Measurements from ENCODE around the gene TBC1D4. TPM values are rescaled to one million over a fixed set of nuclear protein-coding genes. Genes with fewer than 3 reads are reported as not detected.
A peak's percentile ranks its signal among the peaks of the same experiment; 100 is the strongest.

Gene TBC1D4
- total RNA-seq, 2 donors from 2014 or later = 16.7 to 27.9 TPM

DNA sequence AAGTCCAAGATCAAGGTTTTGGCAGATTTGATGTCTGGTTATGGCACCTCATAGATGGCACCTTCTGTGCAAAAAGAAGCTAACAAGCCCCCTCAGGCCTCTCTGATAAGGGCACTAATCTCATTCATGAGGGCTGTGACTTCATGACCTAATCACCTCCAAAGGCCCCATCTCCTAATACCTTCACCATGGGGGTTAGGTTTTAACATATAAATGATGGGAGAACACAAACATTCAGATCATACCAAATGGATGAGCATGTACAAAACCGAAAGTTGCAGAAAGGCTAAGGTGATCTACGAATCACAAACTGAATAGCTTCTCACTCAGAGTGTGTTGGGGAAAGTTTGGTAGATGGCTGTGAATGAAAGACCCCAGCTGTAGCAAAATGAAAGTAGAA is 217.4 kb downstream of the TBC1D4 start:
- Histone ChIP-seq H3K4me1 (no peaks in the 10 kb centered on the region), H3K9ac (ENCODE audit: low read depth in 2 of 2, low read length in 2 of 2) (no peak overlapping the region), H3K27me3 (no peaks in the 10 kb centered on the region), H3K4me3 (no peak overlapping the region), H3K9me3 (no peaks in the 10 kb centered on the region), H3K36me3 (no peaks in the 10 kb centered on the region), H3K27ac (no peak overlapping the region)
- DNase-seq = no peak
- intact Hi-C loops (cut with DNase I) = no loop called here
- TF ChIP-seq, protein P1, sequence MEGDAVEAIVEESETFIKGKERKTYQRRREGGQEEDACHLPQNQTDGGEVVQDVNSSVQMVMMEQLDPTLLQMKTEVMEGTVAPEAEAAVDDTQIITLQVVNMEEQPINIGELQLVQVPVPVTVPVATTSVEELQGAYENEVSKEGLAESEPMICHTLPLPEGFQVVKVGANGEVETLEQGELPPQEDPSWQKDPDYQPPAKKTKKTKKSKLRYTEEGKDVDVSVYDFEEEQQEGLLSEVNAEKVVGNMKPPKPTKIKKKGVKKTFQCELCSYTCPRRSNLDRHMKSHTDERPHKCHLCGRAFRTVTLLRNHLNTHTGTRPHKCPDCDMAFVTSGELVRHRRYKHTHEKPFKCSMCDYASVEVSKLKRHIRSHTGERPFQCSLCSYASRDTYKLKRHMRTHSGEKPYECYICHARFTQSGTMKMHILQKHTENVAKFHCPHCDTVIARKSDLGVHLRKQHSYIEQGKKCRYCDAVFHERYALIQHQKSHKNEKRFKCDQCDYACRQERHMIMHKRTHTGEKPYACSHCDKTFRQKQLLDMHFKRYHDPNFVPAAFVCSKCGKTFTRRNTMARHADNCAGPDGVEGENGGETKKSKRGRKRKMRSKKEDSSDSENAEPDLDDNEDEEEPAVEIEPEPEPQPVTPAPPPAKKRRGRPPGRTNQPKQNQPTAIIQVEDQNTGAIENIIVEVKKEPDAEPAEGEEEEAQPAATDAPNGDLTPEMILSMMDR (IDR thresholded peaks at IDR 0.05) = no peak

DNA sequence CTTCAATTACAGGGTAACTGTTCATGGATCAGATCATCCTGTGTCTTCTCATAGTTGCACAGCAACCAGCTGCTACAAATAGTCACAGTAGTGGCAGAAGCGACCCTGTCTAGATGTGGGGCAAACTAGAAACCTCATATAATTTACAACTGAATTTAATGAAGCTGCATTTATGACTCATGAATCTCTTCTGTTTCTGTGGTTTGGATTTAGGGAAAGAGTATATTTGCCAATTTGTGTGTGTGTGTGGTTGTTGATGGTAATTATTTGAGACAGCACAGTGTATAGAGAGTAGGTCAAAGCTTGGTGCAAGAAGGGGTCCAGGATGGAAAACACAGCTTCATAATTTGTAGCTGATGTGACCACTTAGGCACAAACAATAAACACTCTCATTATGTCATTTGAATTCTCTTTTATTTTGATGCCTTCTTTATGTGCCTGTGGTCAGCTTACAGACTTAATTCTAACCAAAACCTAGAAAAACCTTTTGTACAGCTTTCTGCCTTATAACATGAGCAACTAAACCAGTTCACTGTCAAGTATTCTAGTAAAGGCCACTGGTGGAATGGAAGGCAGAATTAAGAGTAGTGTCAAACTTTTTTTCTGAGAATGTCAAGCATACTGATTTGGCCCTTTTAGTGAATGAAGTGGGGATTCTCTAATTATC is 218.1 kb downstream of the TBC1D4 start:
- Histone ChIP-seq H3K27ac (no peak overlapping the region), H3K9ac (ENCODE audit: low read depth in 2 of 2, low read length in 2 of 2) (no peak overlapping the region), H3K9me3 (no peaks in the 10 kb centered on the region), H3K27me3 (no peaks in the 10 kb centered on the region), H3K4me3 (no peak overlapping the region), H3K4me1 (no peaks in the 10 kb centered on the region), H3K36me3 (no peaks in the 10 kb centered on the region)
- TF ChIP-seq, protein P1 (IDR thresholded peaks at IDR 0.05) = no peak
- no peak for DNase-seq
- intact Hi-C loops (cut with DNase I) = no loop called here

DNA sequence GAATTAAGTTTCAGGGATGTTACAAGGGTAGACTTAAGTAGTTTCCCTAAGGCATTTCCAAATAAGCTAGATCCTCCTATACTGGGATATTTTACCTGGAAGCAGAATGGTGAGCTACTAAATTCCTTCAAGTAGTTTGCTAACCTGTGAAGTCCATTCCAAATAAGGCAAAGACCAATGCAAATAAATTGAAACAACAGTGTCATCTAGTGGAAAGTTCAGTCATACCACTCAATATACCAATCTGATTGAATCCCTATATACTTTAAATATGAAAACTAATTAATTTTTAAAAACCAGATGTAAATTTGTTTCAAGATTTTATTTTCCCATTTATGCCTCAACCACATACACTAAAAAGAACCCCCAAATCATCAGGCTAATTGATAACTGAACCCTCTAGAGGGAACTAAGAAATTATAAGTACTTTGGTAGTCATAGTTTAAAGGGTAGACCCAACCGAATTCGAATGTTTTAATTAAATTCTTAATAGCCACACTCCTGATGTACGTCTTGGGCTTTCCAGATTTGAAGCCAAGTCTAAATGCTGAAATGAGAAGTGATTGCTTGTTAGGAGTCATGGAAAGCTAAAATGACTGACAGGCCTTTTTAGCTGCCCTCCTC is 223.7 kb downstream of the TBC1D4 start:
- no peak overlapping the region for H3K4me3 ChIP-seq
- no peaks in the 10 kb centered on the region for H3K9me3 ChIP-seq
- DNase-seq = no peak
- H3K36me3 ChIP-seq = no peaks in the 10 kb centered on the region
- intact Hi-C loops (cut with DNase I) = no loop called here
- H3K9ac ChIP-seq (ENCODE audit: low read depth in 2 of 2, low read length in 2 of 2) = no peak overlapping the region
- no peaks in the 10 kb centered on the region for H3K27me3 ChIP-seq
- H3K4me1 ChIP-seq = no peaks in the 10 kb centered on the region
- TF ChIP-seq, protein P1 (IDR thresholded peaks at IDR 0.05) = peak; percentile 43
- H3K27ac ChIP-seq = no peak overlapping the region

DNA sequence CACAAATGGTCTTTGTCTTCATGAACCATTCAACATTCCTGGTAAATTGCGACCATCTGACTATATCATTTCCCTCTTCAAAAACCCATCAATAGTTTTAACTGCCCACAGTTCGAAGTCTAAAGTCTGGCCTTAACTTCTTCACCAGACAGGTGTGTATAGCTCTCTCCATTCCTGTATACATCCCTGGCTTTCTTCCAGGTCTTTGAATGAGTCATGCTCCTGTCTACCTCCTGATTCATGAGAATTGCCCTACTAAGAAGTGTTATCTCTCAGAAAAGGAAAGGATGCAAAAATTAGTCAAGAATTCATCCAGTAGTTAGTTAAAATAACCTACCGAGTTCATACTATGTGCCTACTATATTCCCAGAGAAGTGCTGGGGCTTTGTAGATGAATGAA is 225.0 kb downstream of the TBC1D4 start:
- Histone ChIP-seq H3K4me3 (no peak overlapping the region), H3K36me3 (no peaks in the 10 kb centered on the region), H3K9me3 (no peaks in the 10 kb centered on the region), H3K9ac (ENCODE audit: low read depth in 2 of 2, low read length in 2 of 2) (no peak overlapping the region), H3K27me3 (no peaks in the 10 kb centered on the region), H3K4me1 (no peaks in the 10 kb centered on the region), H3K27ac (no peak overlapping the region)
- TF ChIP-seq, protein P1 (IDR thresholded peaks at IDR 0.05) = no peak
- peak; percentile 62 for DNase-seq
- intact Hi-C loops (cut with DNase I) = no loop called here

DNA sequence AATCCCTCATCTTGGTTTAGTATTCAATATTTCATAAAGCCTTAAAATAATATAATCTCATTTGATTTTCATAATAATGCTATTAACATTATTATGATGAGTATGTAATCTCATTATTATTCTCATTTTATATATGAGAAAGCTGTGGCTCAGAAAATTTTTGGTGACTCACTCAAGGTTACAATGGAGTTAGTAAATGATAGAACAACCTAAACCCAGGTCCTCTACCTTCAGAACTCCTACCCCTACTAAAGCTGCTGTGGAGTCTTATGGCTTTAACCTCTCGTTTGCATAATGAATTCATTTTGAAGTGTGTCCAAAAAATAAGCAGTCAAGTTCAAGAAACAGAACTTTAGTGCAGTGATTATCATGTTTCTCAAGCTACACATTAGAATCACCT is 226.3 kb downstream of the TBC1D4 start:
- intact Hi-C loops (cut with DNase I) = no loop called here
- TF ChIP-seq, protein P1 (IDR thresholded peaks at IDR 0.05) = no peak
- no peak overlapping the region for H3K9ac ChIP-seq (ENCODE audit: low read depth in 2 of 2, low read length in 2 of 2)
- H3K4me1 ChIP-seq = no peaks in the 10 kb centered on the region
- no peak overlapping the region for H3K4me3 ChIP-seq
- no peaks in the 10 kb centered on the region for H3K27me3 ChIP-seq
- no peaks in the 10 kb centered on the region for H3K9me3 ChIP-seq
- H3K36me3 ChIP-seq = no peaks in the 10 kb centered on the region
- no peak overlapping the region for H3K27ac ChIP-seq
- DNase-seq = no peak

Data from colonic mucosa (tissue), 4 donors.